CD14-positive monocyte (primary cell): ENCODE measurements around the gene COL4A2. TPM values are rescaled to one million over a fixed set of nuclear protein-coding genes. Genes with fewer than 3 reads are reported as not detected.

Source experiments
- DNase-seq, 3 donors: peaks; one replicate each; pipeline ENCODE4 v3.0.0-alpha.2; 2011 to 2022
- H2AFZ ChIP-seq: 2 replicates; pipeline ENCODE4 v1.6.0; 2012; ENCODE audit warnings: mild to moderate bottlenecking, low read depth, low read length, inconsistent platforms; ENCODE audit not compliant: insufficient read depth, poor library complexity, severe bottlenecking
- H3K27ac ChIP-seq, 2 donors: 1 replicate in 1 of 2; 2 replicates in 1 of 2; pipeline ENCODE4 v1.5.1; 2012 to 2013; ENCODE audit warnings: low read length in 2 of 2, control low read depth in 1 of 2, inconsistent platforms in 1 of 2, low read depth in 1 of 2, mild to moderate bottlenecking in 1 of 2
- H3K27me3 ChIP-seq, 2 donors: one replicate each; pipeline versions ENCODE4 v1.6.0 to v1.6.1; 2011 to 2013; ENCODE audit warnings: low read length in 2 of 2; ENCODE audit not compliant: control insufficient read depth in 2 of 2, insufficient read depth in 2 of 2
- H3K36me3 ChIP-seq, 2 donors: replicated peaks in 1 of 2; 1 replicate in 1 of 2; 2 replicates in 1 of 2; pipeline versions ENCODE4 v1.5.1 to v1.6.1; 2012 to 2013; ENCODE audit warnings: low read length in 2 of 2, control low read depth in 1 of 2, inconsistent platforms in 1 of 2, mild to moderate bottlenecking in 1 of 2; ENCODE audit not compliant: insufficient read depth in 2 of 2, control insufficient read depth in 1 of 2
- H3K4me1 ChIP-seq, 2 donors: 1 replicate in 1 of 2; 2 replicates in 1 of 2; pipeline versions ENCODE4 v1.5.1 to v1.6.1; 2012 to 2013; ENCODE audit warnings: low read length in 2 of 2, control low read depth in 1 of 2, inconsistent platforms in 1 of 2, mild to moderate bottlenecking in 1 of 2, moderate library complexity in 1 of 2; ENCODE audit not compliant: insufficient read depth in 2 of 2, control insufficient read depth in 1 of 2
- H3K4me2 ChIP-seq: replicated peaks from 2 replicates; pipeline ENCODE3; 2012; ENCODE audit warnings: low read length, moderate library complexity, mild to moderate bottlenecking; ENCODE audit not compliant: poor library complexity, severe bottlenecking; ENCODE audit errors: extremely low read depth
- H3K4me3 ChIP-seq, 3 experiments: fragments of 200-600 bp in 1 of 3; sonication (generic) in 1 of 3; replicated peaks in 1 of 3; 1 replicate in 2 of 3; 2 replicates in 1 of 3; pipeline ENCODE4 v1.5.1; 2011 to 2013; ENCODE audit warnings: low read length in 3 of 3, mild to moderate bottlenecking in 3 of 3, control low read depth in 2 of 3, low read depth in 2 of 3, inconsistent platforms in 1 of 3, moderate library complexity in 1 of 3
- H3K79me2 ChIP-seq: 2 replicates; pipeline ENCODE4 v1.6.0; 2012; ENCODE audit warnings: mild to moderate bottlenecking, control low read depth, inconsistent platforms, low read length, moderate library complexity; ENCODE audit not compliant: insufficient read depth
- H3K9ac ChIP-seq: 2 replicates; pipeline ENCODE4 v1.6.0; 2017; ENCODE audit warnings: low read length, mild to moderate bottlenecking; ENCODE audit not compliant: insufficient read depth, poor library complexity, severe bottlenecking
- H3K9me3 ChIP-seq, 2 donors: replicated peaks in 1 of 2; 1 replicate in 1 of 2; 2 replicates in 1 of 2; pipeline versions ENCODE4 v1.5.1 to v1.6.1; 2012 to 2013; ENCODE audit warnings: low read length in 2 of 2, control low read depth in 1 of 2; ENCODE audit not compliant: control insufficient read depth in 1 of 2, insufficient read depth in 1 of 2
- H4K20me1 ChIP-seq: 2 replicates; pipeline ENCODE4 v1.6.0; 2012; ENCODE audit warnings: mild to moderate bottlenecking, low read length, control low read depth, moderate library complexity; ENCODE audit not compliant: insufficient read depth
- H3K27ac Mint-ChIP-seq, 7 donors: one replicate each; pipeline ENCODE4 v1.8.0; 2020; ENCODE audit warnings: mild to moderate bottlenecking in 7 of 7, mixed read lengths in 7 of 7, moderate library complexity in 6 of 7, inconsistent platforms in 2 of 7
- H3K27me3 Mint-ChIP-seq, 3 donors: one replicate each; pipeline ENCODE4 v1.8.0; 2021 to 2022; ENCODE audit warnings: low read depth in 3 of 3, mild to moderate bottlenecking in 3 of 3, mixed read lengths in 3 of 3, moderate library complexity in 3 of 3, inconsistent platforms in 1 of 3
- H3K36me3 Mint-ChIP-seq, 2 donors: one replicate each; pipeline ENCODE4 v1.8.0; 2020; ENCODE audit warnings: mixed read lengths in 2 of 2, inconsistent platforms in 1 of 2, mild to moderate bottlenecking in 1 of 2
- H3K4me1 Mint-ChIP-seq: one replicate; pipeline ENCODE4 v1.8.0; 2020; ENCODE audit warnings: mild to moderate bottlenecking, mixed read lengths
- H3K4me3 Mint-ChIP-seq, 2 donors: one replicate each; pipeline ENCODE4 v1.8.0; 2020; ENCODE audit warnings: mild to moderate bottlenecking in 2 of 2, mixed read lengths in 2 of 2, moderate library complexity in 1 of 2
- H3K9me3 Mint-ChIP-seq, 7 donors: one replicate each; pipeline ENCODE4 v1.8.0; 2020 to 2022; ENCODE audit warnings: mixed read lengths in 7 of 7, mild to moderate bottlenecking in 6 of 7, moderate library complexity in 6 of 7, inconsistent platforms in 2 of 7
- CTCF ChIP-seq: fragments of 200-600 bp; IDR thresholded peaks from one replicate; pipeline ENCODE4 v1.8.0; 2022; ENCODE audit warnings: antibody characterized with exemption, mild to moderate bottlenecking
- WGBS: methylation state at CpG from one replicate; pipeline ENCODE4 v1.1.5; 2013; ENCODE audit warnings: missing lambda C conversion rate; ENCODE audit not compliant: insufficient coverage; 5-methylcytosine and 5-hydroxymethylcytosine counted together
- intact Hi-C, 2 donors: fragments of 100-400 bp; cut with micrococcal nuclease; formaldehyde crosslinking; loops; one replicate each; pipeline versions ENCODE4 v1.15.0 to v1.15.1; 2023
- polyA plus RNA-seq, 3 donors: library from polyadenylated mRNA; depleted of rRNA in 1 of 3; unstranded in 2 of 3; stranded (reverse) in 1 of 3; fragments of 300-500 nt in 2 of 3; fragments of >200 nt in 1 of 3; fragmentation: Illumina TruSeq in 2 of 3; gene quantifications; 1 replicate in 2 of 3; 2 replicates in 1 of 3; pipeline ENCODE4 v1.2.3, GENCODE V29; 2012 to 2021

COL4A2 gene
- polyA plus RNA-seq, 3 donors, result not detected

GRCh38 chr13:110305544-110305943 lies 1.5 kb upstream of the COL4A2 start:
- Histone ChIP-seq H3K79me2 (no peaks in the 10 kb centered on the region), H2AFZ (no peak overlapping the region), H3K4me2 (no peak overlapping the region), H3K36me3 (no peaks in the 10 kb centered on the region), H3K9me3 (peaks cover 0 to 3% of the 10 kb centered on the region in 2 donors), H3K4me3 (no peak overlapping the region), H3K4me1 (no peaks in the 10 kb centered on the region), H4K20me1 (no peaks in the 10 kb centered on the region), H3K27ac (no peak overlapping the region), H3K9ac (no peak overlapping the region), H3K27me3 (peaks cover 54 to 84% of the 10 kb centered on the region in 2 donors)
- H3K9me3 Mint-ChIP-seq, result peaks cover 0 to 6% (median 3%) of the 10 kb centered on the region in 7 donors
- H3K27me3 Mint-ChIP-seq, result peaks cover 62 to 85% (median 78%) of the 10 kb centered on the region in 3 donors
- no peak for DNase-seq
- peak overlapping the region in 1 of 2 donors; percentile 27 for H3K4me3 Mint-ChIP-seq
- H3K4me1 Mint-ChIP-seq, result no peaks in the 10 kb centered on the region
- intact Hi-C loops, result no loop called here
- H3K27ac Mint-ChIP-seq, result no peak overlapping the region
- no peak for TF ChIP-seq CTCF
- H3K36me3 Mint-ChIP-seq, result no peaks in the 10 kb centered on the region
- no CpG with 5 or more reads among the region's 2 CpGs for WGBS

GRCh38 chr13:110305949-110306339 lies 1.1 kb upstream of the COL4A2 start:
- Histone ChIP-seq H3K4me3 (no peak overlapping the region), H3K36me3 (no peaks in the 10 kb centered on the region), H3K9ac (no peak overlapping the region), H3K9me3 (peaks cover 0 to 3% of the 10 kb centered on the region in 2 donors), H3K4me2 (no peak overlapping the region), H3K4me1 (no peaks in the 10 kb centered on the region), H3K27me3 (peaks cover 52 to 84% of the 10 kb centered on the region in 2 donors), H2AFZ (no peak overlapping the region), H3K27ac (no peak overlapping the region), H3K79me2 (no peaks in the 10 kb centered on the region), H4K20me1 (no peaks in the 10 kb centered on the region)
- peaks cover 0 to 6% (median 3%) of the 10 kb centered on the region in 7 donors for H3K9me3 Mint-ChIP-seq
- H3K27me3 Mint-ChIP-seq, result peaks cover 64 to 85% (median 82%) of the 10 kb centered on the region in 3 donors
- no peak for TF ChIP-seq CTCF
- no peak overlapping the region for H3K27ac Mint-ChIP-seq
- 0% methylated on average over 1 of the region's 6 CpGs for WGBS
- H3K4me3 Mint-ChIP-seq, result peak overlapping the region in 1 of 2 donors; percentile 27
- H3K4me1 Mint-ChIP-seq, result no peaks in the 10 kb centered on the region
- no peak for DNase-seq
- intact Hi-C loops, result no loop called here
- no peaks in the 10 kb centered on the region for H3K36me3 Mint-ChIP-seq
